HG03064 (cell line): ENCODE data around the gene FAM83G.

Experiments used
- ATAC-seq: cut with Tn5 transposase; IDR thresholded peaks from one replicate; pipeline ENCODE4 v1.9.1; 2021; ENCODE audit warnings: low read depth; ENCODE audit not compliant: unreplicated experiment

FAM83G gene

DNA sequence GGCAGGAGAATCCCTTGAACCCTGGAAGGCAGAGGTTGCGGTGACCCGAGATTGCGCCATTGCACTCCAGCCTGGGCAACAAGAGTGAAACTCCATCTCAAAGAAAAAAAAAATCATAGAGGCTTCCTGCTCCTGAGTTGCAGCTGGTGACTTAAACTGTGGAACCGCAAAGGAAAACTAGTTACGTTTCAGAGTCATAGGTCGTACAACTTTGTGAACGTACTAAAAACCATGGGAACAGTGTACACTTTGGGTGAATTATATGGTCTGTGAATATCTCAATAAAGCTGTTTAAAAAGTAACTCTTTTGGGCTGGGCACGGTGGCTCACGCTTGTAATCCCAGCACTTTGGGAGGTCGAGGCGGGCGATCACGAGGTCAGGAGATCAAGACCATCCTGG lies 29.0 kb downstream of the FAM83G start:
- no peak for ATAC-seq

- ATAC-seq = no peak
Measured at GRCh38 chr17:18974407-18975149, 30.0 kb downstream of the FAM83G start.

DNA sequence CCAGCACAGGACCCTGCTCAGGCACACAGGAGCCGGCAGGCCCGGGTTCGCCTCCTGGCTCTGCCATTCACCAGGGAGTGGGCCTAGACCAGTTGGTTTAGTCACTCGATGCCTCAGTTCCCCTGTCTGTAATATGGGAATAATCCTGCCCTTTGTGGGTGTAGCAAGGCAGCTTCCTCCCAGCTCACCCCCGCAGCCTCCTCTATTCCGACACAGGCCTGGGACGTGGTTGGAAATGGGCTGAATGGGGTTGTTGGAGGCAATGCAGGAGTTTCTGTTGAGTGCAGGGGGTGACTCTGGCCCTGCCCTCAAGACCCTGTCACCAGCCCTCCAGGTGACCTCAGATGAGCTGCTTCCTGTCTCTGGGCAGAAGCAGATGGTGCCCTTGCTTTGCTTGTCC lies 32.8 kb downstream of the FAM83G start:
- ATAC-seq = no peak

GRCh38 chr17:18970582-18971480 lies 33.7 kb downstream of the FAM83G start:
- ATAC-seq = no peak

GRCh38 chr17:18968945-18969887 lies 35.3 kb downstream of the FAM83G start:
- no peak for ATAC-seq

DNA sequence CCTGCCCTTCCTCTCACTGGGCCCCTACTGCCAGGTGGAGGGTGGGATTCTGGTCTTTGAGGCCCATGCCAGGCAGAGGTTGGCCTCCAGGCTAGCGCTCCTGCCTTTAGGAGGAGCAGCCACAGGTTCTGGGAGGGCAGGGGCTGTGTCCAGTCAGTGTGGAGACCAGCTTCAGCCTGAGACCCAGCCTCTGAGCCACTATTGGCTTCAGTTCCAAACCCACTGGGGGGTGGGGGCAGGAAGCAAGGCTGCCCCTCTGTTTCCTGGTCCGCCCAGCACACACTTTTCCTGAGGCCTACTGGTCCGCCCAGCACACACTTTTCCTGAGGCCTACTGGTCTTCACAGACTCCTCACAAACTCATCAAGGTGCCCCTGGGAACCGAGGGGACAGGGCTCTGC lies 36.2 kb downstream of the FAM83G start:
- no peak for ATAC-seq

DNA sequence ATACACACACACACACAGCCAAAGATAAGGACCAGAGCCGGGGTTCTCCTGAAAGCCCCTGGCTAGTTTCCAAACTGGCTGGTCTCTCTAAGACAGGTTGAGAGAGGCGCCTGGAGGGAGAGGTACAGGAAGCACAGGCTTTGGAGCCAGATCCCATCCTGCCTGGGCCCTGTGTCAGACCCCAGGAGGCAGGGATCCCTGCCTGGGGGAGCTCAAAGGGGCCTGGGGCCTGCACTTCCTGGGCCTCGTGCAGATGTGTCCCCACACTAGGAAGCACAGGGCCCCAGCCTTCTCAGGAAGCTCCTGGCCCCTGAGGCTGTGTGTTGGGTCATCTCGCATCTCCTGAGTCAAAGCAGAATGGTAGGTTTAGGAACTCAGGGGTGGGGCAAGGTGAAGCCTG lies 36.6 kb downstream of the FAM83G start:
- no peak for ATAC-seq

- no peak for ATAC-seq
Measured at GRCh38 chr17:18966831-18967624, 37.5 kb downstream of the FAM83G start.

DNA sequence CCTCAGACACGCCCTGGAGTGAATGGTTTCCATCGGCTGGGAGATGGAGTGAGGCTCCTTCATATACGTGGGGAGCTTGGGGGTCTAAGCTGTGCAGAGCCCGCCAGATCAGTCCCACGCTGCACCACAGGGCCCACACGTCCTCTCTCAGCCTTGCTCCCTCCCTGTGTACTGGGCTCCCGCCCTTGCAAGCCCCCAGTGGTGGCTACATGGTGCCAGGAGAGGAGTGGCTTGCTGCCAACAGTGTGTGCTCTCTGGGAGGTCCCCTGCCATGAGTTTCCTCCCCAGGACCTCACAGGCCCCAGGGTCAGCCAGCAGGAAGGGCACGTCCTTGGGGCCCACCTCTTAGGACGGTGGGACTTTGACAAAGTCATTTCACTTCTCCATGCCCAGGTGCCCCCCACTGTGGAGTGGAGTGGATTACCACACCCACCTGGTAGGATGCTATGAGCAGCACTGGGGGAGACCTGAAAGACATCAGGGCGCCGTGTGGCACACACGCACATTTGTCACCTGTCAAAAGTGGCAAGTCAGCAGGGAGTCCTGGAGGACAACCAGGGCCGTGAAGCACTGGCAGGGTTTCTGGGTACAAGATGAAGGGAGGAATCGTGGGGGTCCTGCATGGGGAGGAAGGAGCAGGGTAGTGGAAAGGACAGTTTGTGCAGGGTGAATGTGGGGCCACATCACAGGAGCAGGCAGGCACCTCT lies 38.9 kb downstream of the FAM83G start:
- no peak for ATAC-seq

- ATAC-seq = no peak
Measured at GRCh38 chr17:18964550-18964949, 40.0 kb downstream of the FAM83G start.

DNA sequence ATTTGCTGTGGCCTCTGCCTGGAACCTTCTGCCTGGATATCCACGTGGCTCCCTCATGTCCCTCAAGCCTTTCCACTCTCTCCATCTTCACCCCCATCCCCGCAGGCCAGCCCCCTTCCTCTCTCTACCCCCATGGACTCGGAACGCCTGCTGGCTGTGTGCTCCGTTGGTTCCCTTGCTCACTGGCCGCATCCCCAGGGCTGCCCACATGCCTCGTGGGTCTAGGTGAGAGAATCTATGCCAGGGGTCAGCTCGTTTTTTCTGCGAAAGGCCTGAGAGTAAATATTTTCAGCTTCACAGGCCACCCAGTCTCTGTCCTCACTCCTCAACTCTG lies 40.6 kb downstream of the FAM83G start:
- ATAC-seq = no peak

DNA sequence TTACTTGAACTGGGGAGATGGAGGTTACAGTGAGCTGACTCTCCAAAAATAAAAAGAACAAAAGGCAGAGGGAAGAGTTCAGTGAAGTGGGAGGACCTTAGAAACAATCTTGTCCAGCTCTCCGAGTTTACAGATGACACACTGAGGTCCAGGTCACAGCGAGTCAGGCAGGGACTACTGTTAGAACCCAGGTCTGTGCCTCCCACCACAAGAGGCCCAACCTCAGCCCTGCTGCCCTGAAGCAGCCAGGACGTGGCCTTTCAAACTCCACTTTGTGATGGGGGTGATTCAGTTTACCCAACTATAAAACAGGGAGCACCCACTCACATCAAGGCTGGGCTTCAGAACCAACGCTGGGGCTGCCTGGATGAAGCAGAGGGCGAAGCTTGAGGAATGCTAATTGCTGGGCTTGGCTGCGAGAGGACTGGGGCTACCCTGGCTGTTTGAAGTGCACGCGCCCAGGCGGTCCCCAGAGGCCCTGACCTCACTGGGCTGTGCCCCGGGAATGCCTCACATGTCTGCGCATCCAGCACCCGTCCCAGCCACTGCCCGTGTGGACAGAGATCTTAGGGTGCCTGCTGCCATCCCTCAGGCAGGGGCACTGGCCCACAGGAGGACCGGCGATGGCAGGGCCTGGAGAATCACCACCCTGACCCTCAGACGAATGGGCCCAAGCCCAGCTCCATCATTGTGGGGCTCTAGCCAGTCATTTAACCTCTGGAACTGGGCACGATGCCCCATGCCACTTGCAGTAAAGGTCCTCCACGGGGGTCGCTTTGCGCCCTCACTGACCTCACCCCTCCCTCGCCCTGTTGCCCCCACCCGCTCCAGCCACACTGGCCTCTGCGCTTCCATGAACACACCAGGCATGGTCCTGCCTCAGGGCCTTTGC lies 41.2 kb downstream of the FAM83G start:
- ATAC-seq = no peak

DNA sequence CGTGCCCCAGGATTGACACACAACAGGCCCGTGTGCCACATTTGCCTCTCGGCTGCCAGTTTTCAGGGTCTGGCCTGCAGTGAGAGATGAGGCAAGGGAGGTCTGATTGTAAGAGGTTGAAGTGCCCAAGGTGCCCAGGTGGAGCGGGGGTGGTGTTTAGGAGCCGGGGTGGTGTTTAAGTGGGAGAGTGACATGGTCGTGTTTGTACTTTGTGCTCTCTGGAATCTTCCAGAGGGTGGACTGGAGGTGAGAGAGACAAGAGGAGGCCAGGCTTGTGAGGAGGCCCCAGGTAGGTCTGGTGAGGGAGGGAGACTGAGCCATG lies 42.1 kb downstream of the FAM83G start:
- no peak for ATAC-seq

DNA sequence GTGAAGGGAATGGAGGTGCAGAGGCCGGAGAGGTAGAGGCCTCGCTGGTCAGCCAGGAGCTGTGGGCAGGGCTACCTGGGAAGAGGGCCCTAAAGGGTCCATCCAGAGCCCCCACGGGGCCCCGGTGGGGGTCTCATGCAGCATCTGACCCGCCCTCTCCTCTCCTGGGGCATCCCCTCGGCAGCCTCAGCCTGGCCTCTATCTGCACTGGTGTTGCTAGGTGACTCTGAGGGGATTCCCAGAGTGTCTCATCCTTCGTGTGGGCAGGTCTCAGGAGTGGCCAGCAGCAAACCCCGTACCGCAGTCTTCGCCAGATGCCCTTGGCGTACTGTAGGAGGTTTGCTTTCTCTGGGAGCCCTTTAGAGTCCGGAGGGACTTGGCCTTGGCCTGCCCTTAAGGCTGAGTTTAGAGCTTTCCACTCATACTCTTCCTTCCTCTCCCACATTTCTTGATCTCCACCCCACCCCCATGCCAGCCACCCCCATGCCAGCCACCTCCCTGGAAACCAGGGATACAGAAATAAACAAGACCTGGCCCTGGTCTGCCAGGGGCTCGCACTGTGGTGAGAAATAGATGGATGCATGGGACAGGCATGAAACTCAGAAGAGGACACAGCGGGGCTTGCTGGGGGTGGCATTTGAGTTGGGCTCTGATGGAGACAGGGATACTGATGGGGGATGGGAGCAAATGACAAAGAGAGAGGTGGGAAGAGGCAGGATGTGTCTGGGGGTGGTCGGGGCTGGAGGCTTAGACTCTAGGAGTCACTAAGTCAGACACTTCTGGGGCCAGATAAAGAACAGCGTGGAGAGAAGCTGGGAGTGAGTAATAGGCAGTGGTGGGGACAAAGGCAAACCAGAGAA lies 42.7 kb downstream of the FAM83G start:
- no peak for ATAC-seq

- ATAC-seq = no peak
Measured at GRCh38 chr17:18960803-18961511, 43.6 kb downstream of the FAM83G start.

- ATAC-seq = no peak
Measured at GRCh38 chr17:18960241-18960665, 44.3 kb downstream of the FAM83G start.

- no peak for ATAC-seq
Measured at GRCh38 chr17:18959845-18960240, 44.7 kb downstream of the FAM83G start.
